Measurements from ENCODE around the gene PPIP5K2.

GRCh38 chr5:103228588-103228987 is 108.5 kb downstream of the PPIP5K2 start:
- TF ChIP-seq POLR2A (IDR thresholded peaks at IDR 0.05), result no peak
- TF ChIP-seq, protein P1, sequence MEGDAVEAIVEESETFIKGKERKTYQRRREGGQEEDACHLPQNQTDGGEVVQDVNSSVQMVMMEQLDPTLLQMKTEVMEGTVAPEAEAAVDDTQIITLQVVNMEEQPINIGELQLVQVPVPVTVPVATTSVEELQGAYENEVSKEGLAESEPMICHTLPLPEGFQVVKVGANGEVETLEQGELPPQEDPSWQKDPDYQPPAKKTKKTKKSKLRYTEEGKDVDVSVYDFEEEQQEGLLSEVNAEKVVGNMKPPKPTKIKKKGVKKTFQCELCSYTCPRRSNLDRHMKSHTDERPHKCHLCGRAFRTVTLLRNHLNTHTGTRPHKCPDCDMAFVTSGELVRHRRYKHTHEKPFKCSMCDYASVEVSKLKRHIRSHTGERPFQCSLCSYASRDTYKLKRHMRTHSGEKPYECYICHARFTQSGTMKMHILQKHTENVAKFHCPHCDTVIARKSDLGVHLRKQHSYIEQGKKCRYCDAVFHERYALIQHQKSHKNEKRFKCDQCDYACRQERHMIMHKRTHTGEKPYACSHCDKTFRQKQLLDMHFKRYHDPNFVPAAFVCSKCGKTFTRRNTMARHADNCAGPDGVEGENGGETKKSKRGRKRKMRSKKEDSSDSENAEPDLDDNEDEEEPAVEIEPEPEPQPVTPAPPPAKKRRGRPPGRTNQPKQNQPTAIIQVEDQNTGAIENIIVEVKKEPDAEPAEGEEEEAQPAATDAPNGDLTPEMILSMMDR (IDR thresholded peaks at IDR 0.05), result no peak

All from thyroid gland (tissue), 4 donors.